ENCODE results near the gene RPL38.

RPL38 gene

GRCh38 chr17:74227271-74228080 lies 24.0 kb downstream of the RPL38 start:
- no peak for DNase-seq (ENCODE audit: low spot score)

GRCh38 chr17:74228306-74228978 lies 25.0 kb downstream of the RPL38 start:
- DNase-seq (ENCODE audit: low spot score): no peak

- no peak for DNase-seq (ENCODE audit: low spot score)
Observed at GRCh38 chr17:74230896-74231295, 27.4 kb downstream of the RPL38 start.

GRCh38 chr17:74231928-74232907 lies 28.7 kb downstream of the RPL38 start:
- DNase-seq (ENCODE audit: low spot score): no peak

GRCh38 chr17:74233937-74234336 lies 30.5 kb downstream of the RPL38 start:
- no peak for DNase-seq (ENCODE audit: low spot score)

GRCh38 chr17:74234486-74234885 lies 31.0 kb downstream of the RPL38 start:
- DNase-seq (ENCODE audit: low spot score): no peak

- DNase-seq (ENCODE audit: low spot score): no peak
Observed at GRCh38 chr17:74235040-74235581, 31.6 kb downstream of the RPL38 start.

- DNase-seq (ENCODE audit: low spot score): no peak
Observed at GRCh38 chr17:74235911-74236371, 32.5 kb downstream of the RPL38 start.

- no peak for DNase-seq (ENCODE audit: low spot score)
Observed at GRCh38 chr17:74237321-74237720, 33.8 kb downstream of the RPL38 start.

- DNase-seq (ENCODE audit: low spot score): no peak
Observed at GRCh38 chr17:74239172-74239571, 35.7 kb downstream of the RPL38 start.

GRCh38 chr17:74240618-74241205 lies 37.2 kb downstream of the RPL38 start:
- no peak for DNase-seq (ENCODE audit: low spot score)

- DNase-seq (ENCODE audit: low spot score): no peak
Observed at GRCh38 chr17:74241431-74241830, 38.0 kb downstream of the RPL38 start.

- DNase-seq (ENCODE audit: low spot score): no peak
Observed at GRCh38 chr17:74241847-74242246, 38.4 kb downstream of the RPL38 start.

- DNase-seq (ENCODE audit: low spot score): no peak
Observed at GRCh38 chr17:74243013-74243755, 39.7 kb downstream of the RPL38 start.

- no peak for DNase-seq (ENCODE audit: low spot score)
Observed at GRCh38 chr17:74244128-74244527, 40.6 kb downstream of the RPL38 start.

- DNase-seq (ENCODE audit: low spot score): no peak
Observed at GRCh38 chr17:74244548-74244947, 41.1 kb downstream of the RPL38 start.

GRCh38 chr17:74245145-74245831 lies 41.8 kb downstream of the RPL38 start:
- no peak for DNase-seq (ENCODE audit: low spot score)

- no peak for DNase-seq (ENCODE audit: low spot score)
Observed at GRCh38 chr17:74245871-74246270, 42.4 kb downstream of the RPL38 start.

- DNase-seq (ENCODE audit: low spot score): no peak
Observed at GRCh38 chr17:74249590-74250270, 46.3 kb downstream of the RPL38 start.
